ENCODE results near the gene RADX. TPM values are rescaled to one million over a fixed set of nuclear protein-coding genes. Genes with fewer than 3 reads are reported as not detected.

The RADX gene
- total RNA-seq, 2 experiments from 2014 or later, result 5.6 to 7.4 TPM

DNA sequence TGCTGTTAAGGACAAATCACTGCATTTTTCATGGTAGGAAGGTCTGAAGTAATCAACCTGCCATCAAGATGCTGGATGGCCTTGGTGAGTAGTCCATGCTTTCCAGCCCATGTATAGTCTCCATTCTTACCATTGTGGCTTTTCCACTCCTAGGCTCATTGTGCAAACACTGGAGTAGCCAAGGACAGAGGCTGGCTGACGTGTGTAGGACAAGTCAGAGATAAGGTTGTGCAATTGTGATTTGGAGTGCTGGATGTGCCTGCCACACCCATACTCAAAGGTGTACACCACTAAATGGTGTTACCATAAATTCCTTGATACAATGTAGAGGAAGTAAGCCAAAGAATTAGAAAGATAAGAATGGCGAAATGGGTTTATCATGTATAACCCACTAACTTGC is 26.3 kb upstream of the RADX start:
- CTCF ChIA-PET, result no interaction called here

DNA sequence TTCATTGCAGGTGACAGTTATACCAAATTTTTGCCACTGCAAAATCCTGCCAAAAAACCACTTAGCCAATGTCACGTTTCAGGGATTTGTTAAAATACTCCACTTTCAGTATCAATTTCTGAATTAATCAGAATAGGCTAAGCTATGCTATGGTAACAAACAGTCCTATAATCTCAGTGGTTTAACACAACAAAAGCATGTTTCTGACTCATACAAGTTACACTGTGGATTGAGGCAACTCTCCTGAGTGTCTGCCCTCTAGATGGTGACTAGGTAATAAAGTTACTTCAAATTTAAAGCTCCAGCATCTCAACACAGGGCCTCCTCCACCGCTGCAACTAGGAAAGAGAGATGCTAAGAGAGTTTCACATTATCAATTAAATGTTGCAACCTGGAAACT is 23.0 kb upstream of the RADX start:
- H3K36me3 Mint-ChIP-seq (ENCODE audit: low read depth), result no peaks in the 10 kb centered on the region
- H3K9me3 Mint-ChIP-seq, result no peaks in the 10 kb centered on the region
- TF ChIP-seq, protein P1, sequence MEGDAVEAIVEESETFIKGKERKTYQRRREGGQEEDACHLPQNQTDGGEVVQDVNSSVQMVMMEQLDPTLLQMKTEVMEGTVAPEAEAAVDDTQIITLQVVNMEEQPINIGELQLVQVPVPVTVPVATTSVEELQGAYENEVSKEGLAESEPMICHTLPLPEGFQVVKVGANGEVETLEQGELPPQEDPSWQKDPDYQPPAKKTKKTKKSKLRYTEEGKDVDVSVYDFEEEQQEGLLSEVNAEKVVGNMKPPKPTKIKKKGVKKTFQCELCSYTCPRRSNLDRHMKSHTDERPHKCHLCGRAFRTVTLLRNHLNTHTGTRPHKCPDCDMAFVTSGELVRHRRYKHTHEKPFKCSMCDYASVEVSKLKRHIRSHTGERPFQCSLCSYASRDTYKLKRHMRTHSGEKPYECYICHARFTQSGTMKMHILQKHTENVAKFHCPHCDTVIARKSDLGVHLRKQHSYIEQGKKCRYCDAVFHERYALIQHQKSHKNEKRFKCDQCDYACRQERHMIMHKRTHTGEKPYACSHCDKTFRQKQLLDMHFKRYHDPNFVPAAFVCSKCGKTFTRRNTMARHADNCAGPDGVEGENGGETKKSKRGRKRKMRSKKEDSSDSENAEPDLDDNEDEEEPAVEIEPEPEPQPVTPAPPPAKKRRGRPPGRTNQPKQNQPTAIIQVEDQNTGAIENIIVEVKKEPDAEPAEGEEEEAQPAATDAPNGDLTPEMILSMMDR (IDR thresholded peaks at IDR 0.05), result no peak
- DNase-seq (no peak), ATAC-seq (peak; percentile 62)
- no peak overlapping the region for H3K4me3 Mint-ChIP-seq
- ChIA-PET POLR2A (no interaction called here), CTCF (interaction anchor here (1.8 kb wide), 1 partner anchor 31 kb away, joined by 4 read pairs; no protein-coding TSS in a partner anchor)
- intact Hi-C loops (cut with micrococcal nuclease), result no loop called here
- no peaks in the 10 kb centered on the region for H3K27me3 Mint-ChIP-seq
- peaks cover 3% of the 10 kb centered on the region for H3K4me1 Mint-ChIP-seq (ENCODE audit: low read depth)
- no peak overlapping the region for H3K27ac Mint-ChIP-seq

More for the DNA sequence above, 26.3 kb upstream of the RADX start:
- H3K27ac Mint-ChIP-seq, result no peak overlapping the region
- POLR2A ChIA-PET, result no interaction called here
- H3K4me1 Mint-ChIP-seq (ENCODE audit: low read depth), result peaks cover 3% of the 10 kb centered on the region
- no peak overlapping the region for H3K4me3 Mint-ChIP-seq
- no peaks in the 10 kb centered on the region for H3K9me3 Mint-ChIP-seq
- TF ChIP-seq, protein P1 (IDR thresholded peaks at IDR 0.05), result no peak
- no peak for DNase-seq
- no peak for ATAC-seq
- H3K36me3 Mint-ChIP-seq (ENCODE audit: low read depth), result no peaks in the 10 kb centered on the region
- H3K27me3 Mint-ChIP-seq, result no peaks in the 10 kb centered on the region
- intact Hi-C loops (cut with micrococcal nuclease), result no loop called here

DNA sequence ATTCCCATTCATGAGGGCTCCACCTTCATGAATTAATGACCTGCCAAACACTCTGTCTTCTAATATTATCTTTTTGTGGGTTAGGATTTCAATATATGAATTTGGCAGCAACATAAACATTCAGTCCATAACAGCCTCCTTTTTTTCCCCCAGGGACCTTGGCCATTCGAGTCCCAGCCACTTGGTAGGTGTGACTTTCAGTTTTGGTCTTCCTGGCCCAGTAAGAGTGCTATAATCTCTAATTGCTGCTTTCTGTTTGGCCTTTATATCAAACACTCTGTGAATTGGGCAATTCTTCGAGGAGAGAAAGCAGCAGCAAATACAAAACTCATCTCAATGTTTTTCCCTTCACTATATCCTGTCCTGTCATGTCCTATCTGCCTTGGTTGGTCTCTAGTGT is 12.4 kb upstream of the RADX start:
- POLR2A ChIA-PET, result no interaction called here
- Mint-ChIP-seq H3K27ac (no peak overlapping the region), H3K4me1 (ENCODE audit: low read depth) (no peaks in the 10 kb centered on the region), H3K36me3 (ENCODE audit: low read depth) (no peaks in the 10 kb centered on the region), H3K9me3 (no peaks in the 10 kb centered on the region), H3K4me3 (no peak overlapping the region), H3K27me3 (peaks cover 6% of the 10 kb centered on the region)
- TF ChIP-seq, protein P1 (IDR thresholded peaks at IDR 0.05), result no peak
- no peak for ATAC-seq
- DNase-seq, result no peak
- intact Hi-C loops (cut with micrococcal nuclease), result no loop called here
- CTCF ChIA-PET, result no interaction called here

DNA sequence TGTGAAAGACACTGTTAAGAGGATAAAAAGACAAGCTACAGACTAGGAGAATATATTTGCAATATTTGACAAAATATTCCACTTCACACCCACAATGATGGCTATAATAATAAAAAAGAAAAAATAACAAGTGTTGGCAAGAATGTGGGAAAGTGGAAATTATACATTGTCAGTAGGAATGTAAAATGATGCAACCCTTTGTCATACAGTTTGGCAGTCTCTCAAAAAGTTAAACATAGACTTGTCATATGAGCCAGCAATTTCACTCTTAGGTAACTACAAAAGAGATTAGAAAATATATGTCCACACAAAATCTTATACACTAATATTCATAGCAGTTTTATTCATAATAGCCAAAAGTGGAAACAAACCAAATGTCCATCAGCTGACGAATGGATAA is 5.2 kb upstream of the RADX start:
- H3K36me3 Mint-ChIP-seq (ENCODE audit: low read depth), result no peaks in the 10 kb centered on the region
- H3K27me3 Mint-ChIP-seq, result no peaks in the 10 kb centered on the region
- H3K4me1 Mint-ChIP-seq (ENCODE audit: low read depth), result peaks cover 13% of the 10 kb centered on the region
- intact Hi-C loops (cut with micrococcal nuclease), result no loop called here
- H3K9me3 Mint-ChIP-seq, result no peaks in the 10 kb centered on the region
- TF ChIP-seq, protein P1 (IDR thresholded peaks at IDR 0.05), result no peak
- H3K4me3 Mint-ChIP-seq, result no peak overlapping the region
- DNase-seq, result no peak
- ChIA-PET POLR2A (no interaction called here), CTCF (no interaction called here)
- ATAC-seq, result no peak
- H3K27ac Mint-ChIP-seq, result no peak overlapping the region

DNA sequence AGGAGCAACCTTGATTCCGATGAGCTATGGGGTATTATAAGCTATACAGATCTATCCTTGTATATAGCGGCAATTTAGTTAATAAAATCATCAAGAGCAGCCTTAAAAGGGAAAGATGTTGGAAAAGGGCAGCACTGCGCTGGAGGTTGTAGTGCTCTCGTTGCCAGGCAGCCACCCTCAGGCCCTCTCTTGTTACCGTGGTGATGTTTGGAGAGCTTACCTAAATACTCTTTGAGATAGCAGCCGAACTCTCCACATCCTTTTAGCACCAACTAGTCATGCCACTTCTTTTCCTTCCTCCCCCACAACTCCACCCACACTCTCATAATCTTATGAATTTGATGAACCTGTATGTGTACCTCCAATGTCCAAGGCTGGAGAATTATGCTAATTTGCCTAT is 3.8 kb upstream of the RADX start:
- no peaks in the 10 kb centered on the region for H3K9me3 Mint-ChIP-seq
- H3K36me3 Mint-ChIP-seq (ENCODE audit: low read depth), result no peaks in the 10 kb centered on the region
- H3K27ac Mint-ChIP-seq, result no peak overlapping the region
- peaks cover 14% of the 10 kb centered on the region for H3K4me1 Mint-ChIP-seq (ENCODE audit: low read depth)
- ChIA-PET CTCF (no interaction called here), POLR2A (no interaction called here)
- DNase-seq (peak; percentile 30), ATAC-seq (peak; percentile 16)
- H3K27me3 Mint-ChIP-seq, result no peaks in the 10 kb centered on the region
- intact Hi-C loops (cut with micrococcal nuclease), result no loop called here
- TF ChIP-seq, protein P1 (IDR thresholded peaks at IDR 0.05), result no peak
- H3K4me3 Mint-ChIP-seq, result no peak overlapping the region
